UCSD-AML1 (cell line): ENCODE data around the gene FAM241A.
A peak's percentile ranks its signal among the peaks of the same experiment; 100 is the strongest.

ENCODE experiments used
- DNase-seq: peaks from one replicate; lab custom pipeline; 2025; ENCODE audit not compliant: unreplicated experiment; lab: John Stamatoyannopoulos, UW

Gene FAM241A

DNA sequence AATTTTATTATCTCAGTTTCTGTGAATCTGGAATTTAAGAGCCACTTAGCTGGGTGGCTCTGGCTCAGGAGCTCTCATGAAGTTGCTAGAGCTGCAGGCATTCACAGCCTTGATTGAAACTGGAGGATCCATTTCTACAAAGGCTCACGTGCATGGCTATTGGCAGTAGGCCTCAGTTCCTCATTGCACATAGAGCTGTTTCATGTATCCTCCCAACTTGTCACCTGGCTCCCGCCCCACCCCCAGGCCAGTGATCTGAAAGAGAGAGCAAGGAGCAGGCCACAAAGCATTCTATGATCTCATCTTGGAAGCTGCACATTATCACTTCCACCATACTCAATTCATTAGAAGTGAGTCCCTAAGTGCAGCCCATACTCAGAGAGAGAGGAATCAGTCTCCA is 67.8 kb downstream of the FAM241A start:
- peak; percentile 9 for DNase-seq

DNA sequence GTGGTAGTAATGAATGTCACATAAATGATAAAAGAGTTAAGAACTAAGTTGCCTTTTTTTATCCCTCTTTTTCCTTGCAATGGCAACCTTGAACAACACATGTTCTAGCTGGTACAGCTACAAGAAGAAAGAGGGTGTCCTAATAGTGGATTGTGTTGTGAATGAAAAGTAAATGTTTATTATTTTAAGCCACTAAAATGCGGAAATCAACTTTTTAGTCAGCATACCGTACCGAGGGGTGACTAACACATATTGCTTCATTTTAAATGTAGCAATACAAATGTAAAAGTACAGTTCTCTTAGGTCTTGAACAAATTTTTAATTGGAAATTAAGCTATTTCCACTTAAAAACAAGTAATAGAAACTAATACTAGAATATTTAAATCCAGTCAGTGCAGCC is 68.6 kb downstream of the FAM241A start:
- DNase-seq: no peak

DNA sequence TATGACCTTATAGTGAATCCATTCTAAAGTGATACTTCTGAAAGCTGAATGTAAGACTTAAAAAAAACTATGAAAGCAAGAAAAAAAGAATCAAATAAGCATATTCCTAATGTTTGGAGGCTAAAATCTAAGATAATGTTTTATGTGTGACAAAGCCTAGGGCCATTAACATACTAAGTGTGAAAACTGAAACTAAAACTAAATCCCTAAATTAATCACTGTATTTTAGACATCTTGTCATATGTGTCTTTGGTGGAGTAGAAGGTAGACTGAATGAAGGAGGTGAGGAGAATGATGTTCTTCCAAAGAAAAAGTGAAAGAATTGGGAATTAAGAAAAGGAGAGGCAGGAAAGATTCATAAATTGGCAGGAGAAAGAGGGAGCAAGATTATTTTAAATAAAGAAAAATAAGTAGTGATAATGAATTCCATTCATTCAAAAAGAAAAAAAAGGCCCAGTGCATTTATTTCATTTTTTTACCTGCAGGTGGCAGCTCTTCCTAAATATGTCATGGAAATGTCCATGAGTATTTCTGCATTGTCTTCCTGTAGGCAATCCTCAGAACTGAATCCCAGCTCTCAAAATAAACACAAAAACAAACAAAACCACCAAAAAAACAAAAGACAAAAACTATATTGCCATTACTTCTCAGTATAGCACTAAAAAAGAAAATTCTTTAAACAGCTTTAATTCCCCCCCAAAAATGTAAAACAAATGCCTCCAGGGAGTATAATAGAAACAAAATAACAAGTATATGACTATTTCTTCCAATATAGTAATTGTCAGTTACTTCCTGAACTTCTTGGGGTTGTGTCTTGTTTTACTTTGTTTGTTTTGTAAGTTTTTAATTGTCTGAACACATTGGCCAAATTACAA is 69.4 kb downstream of the FAM241A start:
- no peak for DNase-seq

DNA sequence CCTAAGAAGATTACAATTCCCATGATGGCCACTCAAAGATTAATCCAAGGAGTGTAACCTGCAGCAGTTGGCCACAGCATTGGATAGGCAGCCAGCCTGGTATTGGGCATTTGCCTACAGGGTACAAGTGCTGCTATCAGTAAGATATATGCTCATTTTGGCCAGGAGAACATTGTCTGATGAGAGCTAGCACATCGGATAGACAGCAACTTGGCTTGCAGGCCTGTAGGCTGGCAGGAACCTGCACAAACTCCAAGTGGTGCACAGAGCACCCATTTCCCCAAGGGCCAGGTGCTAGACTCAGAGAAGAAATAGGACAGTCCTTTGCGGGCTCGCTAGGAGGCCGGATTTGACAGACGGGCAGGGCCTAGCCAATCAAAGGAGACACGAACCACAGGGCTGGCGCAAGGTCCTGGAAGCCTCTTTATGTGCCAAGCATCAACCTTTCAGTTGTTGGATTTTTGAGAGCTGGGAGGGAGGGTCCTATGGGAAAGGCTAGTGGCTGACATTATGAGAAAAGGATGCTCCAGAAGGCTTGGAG is 74.6 kb downstream of the FAM241A start:
- DNase-seq: no peak

DNA sequence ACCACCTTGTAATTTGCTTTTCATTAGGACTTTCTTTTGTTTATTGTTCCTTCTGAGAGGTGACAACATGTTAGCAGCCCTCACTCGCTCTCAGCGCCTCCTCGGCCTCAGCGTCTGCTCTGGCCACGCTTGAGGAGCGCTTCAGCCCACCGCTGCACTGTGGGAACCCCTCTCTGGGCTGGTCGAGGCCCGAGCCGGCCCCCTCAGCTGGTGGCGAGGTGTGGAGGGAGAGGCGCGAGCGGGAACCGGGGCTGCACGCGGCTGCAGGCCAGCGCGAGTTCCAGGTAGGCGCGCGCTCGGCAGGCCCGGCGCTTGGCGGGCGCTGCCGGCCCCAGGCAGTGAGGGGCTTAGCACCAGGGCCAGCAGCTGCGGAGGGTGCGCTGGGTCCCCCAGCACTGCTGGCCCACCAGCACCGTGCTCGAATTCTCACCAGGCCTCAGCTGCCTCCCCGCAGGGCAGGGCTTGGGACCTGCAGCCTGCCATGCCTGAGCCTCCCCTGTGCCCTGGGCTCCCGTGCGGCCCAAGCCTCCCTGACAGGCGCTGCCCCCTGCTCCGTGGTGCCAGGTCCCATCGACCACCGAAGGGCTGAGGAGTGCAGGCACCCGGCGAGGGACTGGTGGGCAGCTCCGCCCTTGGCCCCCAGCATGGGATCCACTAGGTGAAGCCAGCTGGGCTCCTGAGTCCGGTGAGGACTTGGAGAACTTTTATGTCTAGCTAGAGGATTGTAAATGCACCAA is 77.1 kb downstream of the FAM241A start:
- no peak for DNase-seq

DNA sequence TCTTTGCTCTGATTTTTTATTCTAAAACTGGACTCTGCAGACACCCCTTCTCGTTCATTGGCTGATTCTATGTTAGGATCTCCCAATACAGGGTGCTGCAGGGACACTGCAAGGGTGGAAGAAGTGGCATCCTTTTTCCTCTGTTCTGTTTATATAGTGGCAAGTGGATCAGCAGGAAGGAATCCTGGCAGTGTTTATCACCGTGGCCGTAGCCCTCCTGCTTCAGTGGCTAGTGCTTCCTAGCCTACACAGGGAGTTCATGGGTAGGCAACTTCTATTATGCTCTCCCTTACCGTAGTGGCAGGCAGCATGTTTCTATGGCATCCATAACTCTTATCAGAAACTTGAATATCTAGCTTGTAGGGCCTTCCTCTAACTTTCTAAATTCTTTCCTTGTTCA is 79.9 kb downstream of the FAM241A start:
- DNase-seq: no peak

DNA sequence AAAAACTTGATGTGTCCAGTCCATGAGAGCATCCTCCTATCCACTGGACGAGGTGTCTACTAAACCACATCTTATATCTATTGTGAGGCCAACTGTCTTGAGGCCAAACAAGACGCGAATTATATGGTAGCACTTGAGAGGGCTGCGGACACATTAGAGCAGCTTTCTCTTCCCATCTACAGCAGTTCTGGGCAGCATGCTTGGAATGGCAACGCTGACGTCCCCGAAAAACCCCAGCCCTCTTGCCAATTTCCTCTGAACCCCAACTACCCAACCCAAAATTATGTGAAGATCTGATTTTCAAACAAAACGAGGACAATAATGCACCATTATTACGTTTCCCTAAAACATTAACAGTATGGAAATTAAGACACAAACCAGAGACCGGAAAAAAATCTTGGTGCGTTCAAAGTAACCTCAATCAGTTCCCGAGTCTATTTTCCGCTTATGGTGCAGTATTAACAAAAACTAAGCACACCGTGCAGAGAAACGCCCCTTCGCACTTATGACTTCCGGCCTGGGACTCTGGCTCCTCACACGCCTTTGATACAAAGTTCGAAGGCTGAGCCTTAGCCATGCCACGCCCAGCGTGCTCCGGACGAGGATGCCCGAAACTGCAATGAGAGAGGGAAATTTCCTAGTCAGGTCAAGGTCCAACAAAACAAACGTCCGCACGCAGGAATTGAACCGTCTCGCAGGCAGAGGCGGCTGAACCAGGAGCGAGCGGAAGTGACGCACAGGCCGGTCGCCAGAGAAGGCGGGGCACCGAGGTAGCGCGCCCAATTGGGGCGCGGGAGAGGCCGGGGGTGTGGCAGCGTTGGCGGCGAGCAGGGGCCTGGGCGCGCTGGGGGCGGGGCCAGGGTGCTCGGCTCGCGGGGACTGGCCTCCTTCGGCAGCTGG is 85.9 kb downstream of the FAM241A start:
- peak; percentile 98 for DNase-seq

DNA sequence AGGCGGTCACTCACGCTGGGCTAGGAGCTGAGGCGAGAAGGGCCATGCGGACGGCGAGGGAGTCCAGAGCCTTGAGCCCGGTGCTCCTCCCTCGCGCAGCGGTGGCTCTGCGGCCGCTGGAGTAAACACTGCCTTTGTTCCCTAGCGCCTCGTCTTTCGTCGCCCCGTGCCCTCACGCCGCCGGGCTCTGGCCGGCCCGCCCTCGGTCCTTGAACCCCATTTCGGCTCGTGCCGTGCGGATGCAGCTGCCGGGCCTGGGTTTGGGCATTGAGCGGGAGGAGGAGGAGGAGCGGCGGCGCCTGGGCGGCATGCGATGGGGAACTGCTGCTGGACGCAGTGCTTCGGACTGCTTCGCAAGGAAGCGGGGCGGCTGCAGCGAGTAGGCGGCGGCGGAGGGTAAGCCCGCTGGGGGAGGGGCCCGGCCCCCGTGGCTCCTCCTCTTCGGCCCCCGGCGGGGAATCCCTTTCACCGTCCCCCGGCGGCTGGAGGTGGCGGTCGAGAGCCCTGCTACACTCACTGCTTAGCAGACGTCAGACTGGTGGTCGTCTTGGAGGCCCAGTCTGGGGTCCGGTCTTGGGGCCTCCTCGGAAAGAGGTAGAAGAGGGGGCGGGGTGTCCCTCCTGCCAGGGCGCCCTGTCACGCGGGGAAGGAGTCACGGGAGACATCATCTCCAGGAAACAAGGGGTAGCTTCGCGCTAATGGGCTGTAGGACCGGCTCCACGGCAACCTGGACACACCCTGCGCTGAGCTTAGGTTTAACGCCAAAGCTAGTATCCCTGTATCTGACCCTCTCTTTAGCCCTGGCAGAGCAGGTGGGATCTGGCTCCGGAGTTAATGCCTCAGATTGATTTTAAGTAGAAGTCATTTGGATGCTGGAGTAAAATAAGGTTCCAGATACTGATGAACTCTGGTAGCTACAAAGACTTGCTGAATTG is 86.8 kb downstream of the FAM241A start, which contains the start of gene AP1AR:
TSS of gene AP1AR (plus strand) at position 9 of the 935 bp plus-strand sequence. CDS start at position 314, 305 bp downstream.
- peak; percentile 83 for DNase-seq

DNA sequence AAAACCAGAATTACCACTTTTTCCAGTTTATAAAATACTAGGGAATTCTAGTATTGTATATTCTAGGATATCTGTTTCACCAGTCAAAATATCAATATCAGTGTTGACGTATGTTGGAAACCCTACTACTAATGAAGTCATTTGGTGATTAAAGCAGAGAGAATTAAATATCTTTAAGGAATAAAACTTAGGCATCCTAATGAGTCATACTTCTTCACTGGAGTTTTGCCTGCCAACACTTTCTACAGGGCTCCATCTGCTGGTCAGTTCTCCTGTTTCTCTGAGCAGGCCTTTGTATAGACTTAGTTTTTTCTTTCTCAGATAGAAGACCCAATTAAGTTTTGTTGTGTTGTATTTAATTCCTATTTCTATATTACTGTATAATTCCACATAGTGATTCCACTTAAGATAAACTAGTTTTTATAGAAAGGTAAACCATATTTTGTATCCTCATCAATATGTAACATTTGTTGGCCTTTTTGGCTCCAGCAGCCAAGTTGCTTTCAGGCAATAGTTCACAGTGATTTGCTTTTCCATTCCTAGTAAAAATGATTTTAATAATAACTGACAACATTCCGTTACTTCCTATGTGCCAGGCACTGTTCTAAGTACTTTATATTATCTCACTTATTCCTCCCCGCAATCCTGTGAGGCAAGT is 89.8 kb downstream of the FAM241A start:
- DNase-seq: peak; percentile 8

DNA sequence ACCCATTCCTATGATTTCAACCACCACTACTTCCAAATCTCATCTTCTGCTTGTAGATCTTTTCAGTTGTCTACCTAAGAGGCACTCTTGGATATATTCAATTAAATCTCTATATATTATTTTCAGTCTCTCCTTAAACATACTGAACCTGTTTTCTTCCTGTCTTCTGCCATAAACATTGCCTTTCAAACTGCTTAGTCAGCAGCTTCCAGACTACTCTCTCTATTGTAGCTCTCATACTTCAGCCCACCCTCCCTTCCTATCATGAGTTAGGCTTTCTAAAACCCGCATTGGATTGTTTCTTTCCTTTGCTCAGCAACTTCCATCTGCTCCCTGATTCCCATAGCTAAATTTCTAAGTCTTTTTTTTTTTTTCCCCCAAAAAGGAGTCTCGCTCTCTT is 90.8 kb downstream of the FAM241A start:
- DNase-seq: no peak

DNA sequence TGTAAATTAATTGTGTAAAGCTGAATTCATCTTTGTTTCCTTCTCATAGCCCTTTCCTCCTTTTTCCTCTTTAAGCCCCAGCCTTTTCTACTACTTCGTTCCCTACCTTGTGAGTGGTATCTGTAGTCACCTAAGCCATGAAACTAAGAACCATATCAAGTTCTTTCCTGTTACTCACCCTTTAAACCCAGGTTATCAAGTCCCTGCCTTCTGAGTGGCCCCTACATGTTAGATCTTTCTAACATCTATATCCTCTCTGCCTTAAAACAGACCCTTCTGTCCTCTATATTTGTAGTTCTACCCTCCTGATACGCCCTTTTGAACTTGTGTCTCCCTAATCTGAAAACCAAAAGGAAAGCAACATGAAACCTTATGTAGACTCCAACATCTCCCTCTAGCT is 93.6 kb downstream of the FAM241A start:
- no peak for DNase-seq
